GM12872 (cell line): ENCODE measurements around the gene CPLX1.

Experiments
- TF ChIP-seq, protein P1 (sequence below): IDR thresholded peaks from 3 replicates; pipeline ENCODE4 v1.5.1; 2011; ENCODE audit warnings: low read depth, mild to moderate bottlenecking, low read length, moderate library complexity; ENCODE audit not compliant: insufficient read depth

The CPLX1 gene

GRCh38 chr4:845836-846251 lies 19.9 kb upstream of the CPLX1 start:
- TF ChIP-seq, protein P1, sequence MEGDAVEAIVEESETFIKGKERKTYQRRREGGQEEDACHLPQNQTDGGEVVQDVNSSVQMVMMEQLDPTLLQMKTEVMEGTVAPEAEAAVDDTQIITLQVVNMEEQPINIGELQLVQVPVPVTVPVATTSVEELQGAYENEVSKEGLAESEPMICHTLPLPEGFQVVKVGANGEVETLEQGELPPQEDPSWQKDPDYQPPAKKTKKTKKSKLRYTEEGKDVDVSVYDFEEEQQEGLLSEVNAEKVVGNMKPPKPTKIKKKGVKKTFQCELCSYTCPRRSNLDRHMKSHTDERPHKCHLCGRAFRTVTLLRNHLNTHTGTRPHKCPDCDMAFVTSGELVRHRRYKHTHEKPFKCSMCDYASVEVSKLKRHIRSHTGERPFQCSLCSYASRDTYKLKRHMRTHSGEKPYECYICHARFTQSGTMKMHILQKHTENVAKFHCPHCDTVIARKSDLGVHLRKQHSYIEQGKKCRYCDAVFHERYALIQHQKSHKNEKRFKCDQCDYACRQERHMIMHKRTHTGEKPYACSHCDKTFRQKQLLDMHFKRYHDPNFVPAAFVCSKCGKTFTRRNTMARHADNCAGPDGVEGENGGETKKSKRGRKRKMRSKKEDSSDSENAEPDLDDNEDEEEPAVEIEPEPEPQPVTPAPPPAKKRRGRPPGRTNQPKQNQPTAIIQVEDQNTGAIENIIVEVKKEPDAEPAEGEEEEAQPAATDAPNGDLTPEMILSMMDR: no peak

- TF ChIP-seq, protein P1: no peak
These were observed 19.4 kb upstream of the CPLX1 start for GRCh38 chr4:845233-845835.

DNA sequence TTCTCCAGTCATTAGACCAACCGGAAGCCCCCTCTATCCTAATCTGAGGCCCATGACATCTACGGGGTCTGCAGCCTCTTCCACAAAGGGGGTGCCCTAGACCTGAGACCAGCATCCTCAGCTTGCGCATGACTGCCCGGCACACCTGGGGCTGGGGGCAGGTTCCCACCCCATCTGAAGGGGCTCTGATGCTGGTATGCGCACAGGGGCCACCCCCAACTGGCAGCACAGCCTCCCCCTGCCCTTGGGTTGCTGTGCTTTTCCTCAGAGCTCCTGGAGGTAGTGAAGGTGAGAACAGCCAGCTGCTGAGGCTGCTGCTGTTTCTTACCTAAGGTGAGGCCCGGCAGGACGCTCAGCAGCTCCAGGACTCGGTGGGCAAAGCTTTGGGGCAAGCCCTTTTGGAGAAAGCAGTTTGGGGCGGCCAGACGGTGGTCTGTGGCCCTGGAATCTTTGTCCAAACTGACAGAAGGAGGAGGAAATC lies 18.9 kb upstream of the CPLX1 start:
- TF ChIP-seq, protein P1: no peak

- TF ChIP-seq, protein P1: no peak
These were observed 13.9 kb upstream of the CPLX1 start for GRCh38 chr4:839675-840443.

- TF ChIP-seq, protein P1: no peak
These were observed 11.8 kb upstream of the CPLX1 start for GRCh38 chr4:837772-838171.

- TF ChIP-seq, protein P1: no peak
These were observed 10.9 kb upstream of the CPLX1 start for GRCh38 chr4:836750-837301.

DNA sequence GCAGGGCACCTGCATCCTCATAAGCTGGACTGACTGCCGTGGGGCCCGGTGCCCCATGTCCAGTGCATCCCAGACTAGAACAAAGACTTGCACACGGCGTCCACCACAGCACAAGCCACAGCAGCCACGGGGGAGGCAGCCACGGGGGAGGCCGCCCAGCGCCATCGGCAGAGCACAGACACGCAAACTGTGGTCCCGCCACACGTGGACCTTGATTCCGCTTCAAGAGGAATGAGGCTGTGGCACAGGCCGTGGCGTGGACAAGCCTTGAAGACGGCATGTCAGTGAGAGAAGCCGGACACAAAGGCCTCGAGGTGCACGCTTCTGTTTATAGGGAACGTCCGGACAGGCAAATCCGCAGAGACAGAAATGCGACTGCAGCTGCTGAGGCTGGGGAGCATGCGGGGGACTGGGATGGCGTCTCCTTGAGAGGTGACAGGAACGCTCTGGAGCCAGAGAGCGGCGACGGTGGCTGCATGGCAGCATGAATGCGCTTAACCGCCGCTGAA lies 10.1 kb upstream of the CPLX1 start:
- TF ChIP-seq, protein P1: no peak
